GM18511 (cell line): ENCODE results near the gene TRIM14.
"Not testable (repeated sequence)": the region's sequence is repeated elsewhere in the genome, so short reads cannot be mapped to it uniquely, and the experiment has no call there.

Experiments used
- ATAC-seq: cut with Tn5 transposase; IDR thresholded peaks from one replicate; pipeline ENCODE4 v1.9.1; 2021; ENCODE audit warnings: mild to moderate bottlenecking, moderate library complexity; ENCODE audit not compliant: unreplicated experiment

The TRIM14 gene

DNA sequence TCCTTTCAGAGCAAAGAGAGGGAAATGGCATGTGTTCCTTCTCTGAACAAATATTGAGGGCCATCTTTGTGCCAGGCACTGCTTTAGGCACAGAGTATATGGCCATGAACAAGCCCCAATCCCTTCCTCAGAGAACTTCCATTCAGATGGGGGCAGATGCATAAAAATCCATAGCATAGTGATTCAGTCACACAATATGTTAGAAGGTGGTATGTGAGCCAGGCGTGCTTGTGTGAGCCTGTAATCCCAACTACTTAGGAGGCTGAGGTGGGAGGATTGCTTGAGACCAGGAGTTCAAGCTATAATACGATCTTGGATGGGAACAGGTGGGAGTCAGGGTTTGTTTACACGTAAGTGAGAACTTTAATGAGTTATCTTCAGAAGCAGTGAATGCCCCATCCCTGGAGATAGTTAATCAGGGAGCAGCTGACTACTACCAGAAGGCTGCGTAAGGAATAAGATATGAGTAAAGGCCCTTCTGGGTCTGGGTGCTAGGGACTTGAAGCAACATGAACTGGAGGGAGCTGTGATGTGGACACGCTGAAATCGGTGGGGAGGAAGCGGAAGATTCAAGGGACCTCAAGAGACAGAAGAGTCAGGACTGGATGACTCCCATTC lies 35.3 kb downstream of the TRIM14 start:
- no peak for ATAC-seq

DNA sequence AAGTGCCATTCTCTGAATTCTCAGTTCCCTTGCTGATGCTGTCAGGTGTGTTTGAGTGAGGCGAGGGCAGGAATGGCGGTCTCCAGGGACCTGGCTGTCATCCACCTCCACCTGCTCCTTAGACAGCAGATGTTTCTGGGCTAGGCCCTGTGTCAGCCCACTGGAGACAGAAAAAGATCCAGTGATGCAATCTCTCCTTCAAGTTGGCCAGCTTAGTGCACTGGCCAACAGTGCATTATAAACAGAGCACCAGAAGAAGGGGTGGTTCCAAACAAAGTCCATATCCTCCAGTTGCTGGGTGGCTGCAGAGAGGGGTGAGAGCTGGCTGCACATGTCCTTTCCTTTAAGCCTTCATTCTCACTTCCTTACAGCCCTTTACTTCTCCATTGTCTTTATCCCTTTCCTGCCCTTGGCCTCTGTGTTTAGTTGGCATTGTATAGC lies 35.9 kb downstream of the TRIM14 start:
- ATAC-seq = no peak

DNA sequence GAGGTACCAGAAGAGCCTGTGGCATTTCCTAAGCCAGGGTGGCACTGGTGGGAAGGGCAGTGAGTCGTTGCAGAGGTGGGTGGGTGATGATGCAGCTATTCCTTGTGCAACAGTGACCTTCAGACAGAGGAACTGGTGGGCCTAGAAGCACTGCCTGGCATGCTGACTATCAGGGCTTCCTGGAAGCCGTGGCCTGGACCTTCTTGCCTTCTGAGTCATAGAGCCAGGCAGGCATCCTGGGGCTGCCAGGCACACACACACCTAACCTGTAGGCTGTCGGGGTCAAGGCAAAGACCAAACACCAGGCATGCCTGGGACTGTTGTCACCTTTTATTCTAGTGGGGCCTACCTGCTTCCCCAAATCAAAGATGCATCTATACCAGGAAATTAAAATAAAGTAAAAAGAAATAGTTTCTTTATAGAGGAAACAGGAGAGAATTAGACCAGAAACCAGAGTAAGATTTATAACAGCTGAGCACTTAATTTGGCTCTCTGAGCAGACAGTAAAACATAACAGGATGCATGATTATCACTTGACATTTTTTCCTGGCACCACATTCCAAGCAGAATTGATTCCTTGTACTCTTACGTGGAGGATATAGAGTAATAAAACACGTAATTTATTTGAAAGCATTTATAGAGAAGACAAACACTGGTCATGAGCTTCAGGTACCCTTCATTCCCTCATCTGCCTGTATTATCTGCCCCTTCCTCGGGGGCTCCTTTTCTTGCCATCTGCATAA lies 37.4 kb downstream of the TRIM14 start:
- no peak for ATAC-seq

DNA sequence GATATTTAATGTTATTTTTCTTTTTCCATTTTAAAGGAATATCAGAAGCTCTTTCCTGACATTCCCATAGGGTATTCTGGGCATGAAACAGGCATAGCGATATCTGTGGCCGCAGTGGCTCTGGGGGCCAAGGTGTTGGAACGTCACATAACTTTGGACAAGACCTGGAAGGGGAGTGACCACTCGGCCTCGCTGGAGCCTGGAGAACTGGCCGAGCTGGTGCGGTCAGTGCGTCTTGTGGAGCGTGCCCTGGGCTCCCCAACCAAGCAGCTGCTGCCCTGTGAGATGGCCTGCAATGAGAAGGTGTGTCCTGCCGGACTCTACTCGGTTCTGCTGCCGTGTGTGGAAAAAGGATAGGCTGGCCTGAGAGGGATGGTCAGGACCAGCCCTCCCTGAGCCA lies 38.2 kb downstream of the TRIM14 start:
- no peak for ATAC-seq

DNA sequence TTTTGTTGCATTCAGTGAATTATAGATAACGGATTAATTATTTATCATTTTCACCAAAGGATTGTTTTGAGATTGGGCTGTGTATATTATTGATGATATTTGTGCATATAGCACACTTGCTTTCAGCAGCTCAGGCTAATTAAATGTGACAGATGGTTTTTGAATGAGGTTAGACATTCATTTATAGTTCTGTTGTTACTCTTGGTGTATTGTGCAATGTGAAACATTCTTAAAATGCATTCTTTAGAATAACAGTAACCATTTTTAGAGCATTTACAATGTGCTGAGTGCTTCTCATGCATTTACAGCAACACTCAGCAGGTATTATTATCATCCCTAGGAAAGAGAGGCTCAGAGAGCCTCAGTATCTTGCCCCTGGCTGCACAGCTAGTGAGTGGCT lies 38.7 kb downstream of the TRIM14 start:
- ATAC-seq = no peak

DNA sequence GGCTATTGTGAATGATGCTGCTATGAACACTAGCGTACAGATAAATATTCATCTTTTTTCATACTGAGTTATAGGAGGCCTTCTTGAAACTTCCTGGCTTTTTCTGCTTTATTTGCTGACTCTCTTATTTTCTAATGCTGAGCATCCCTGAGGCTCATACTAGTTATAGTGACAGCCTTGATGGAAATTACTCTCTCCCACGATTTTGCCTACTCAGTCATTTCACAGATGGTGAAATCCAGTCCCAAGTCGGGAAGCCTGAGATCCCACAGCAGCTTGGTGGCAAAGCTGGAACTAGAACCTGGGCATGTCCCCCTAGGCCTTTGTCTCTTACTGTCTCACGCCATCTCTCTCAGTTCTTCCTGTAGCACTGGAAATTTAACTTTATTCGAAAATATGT lies 40.1 kb downstream of the TRIM14 start:
- ATAC-seq = no peak

DNA sequence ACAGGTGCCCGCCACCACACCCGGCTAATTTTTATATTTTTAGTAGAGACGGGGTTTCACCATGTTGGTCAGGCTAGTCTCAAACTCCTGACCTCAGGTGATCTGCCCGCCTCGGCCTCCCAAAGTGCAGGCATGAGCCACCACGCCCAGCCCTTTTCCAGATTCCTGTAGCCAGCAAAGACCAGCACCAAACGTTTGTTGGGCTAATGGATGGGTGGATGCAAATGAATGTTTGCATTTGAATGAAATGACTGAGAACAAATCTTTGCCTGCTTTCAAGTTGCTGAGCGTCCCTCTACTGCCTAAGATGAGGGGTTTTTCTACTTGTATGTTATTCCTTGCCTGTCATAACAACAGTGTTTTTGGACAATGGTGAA lies 42.5 kb downstream of the TRIM14 start:
- ATAC-seq = not testable (repeated sequence)

DNA sequence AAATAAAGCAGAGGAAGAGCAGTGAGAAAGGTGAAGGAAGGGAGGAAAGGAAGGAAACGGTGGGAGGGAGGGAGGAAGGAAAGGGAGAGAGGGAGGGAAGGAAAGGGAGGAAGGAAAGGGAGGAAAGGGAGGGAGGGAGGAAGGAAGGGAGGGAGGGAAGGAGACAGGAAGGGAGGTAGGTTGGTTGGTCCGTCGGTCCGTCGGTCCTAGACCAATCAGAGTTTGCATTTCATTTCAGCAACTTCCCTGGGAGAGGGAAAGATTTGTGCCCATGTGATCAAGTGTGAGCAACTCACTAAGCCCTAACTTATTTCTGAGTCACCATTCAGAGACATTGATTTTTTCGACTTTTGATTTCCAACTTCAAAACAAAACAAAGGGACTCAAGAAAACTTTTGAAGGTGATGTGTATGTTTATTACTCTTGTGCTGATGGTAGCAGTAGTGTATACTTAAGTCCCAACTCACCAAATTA lies 43.7 kb downstream of the TRIM14 start:
- no peak for ATAC-seq

DNA sequence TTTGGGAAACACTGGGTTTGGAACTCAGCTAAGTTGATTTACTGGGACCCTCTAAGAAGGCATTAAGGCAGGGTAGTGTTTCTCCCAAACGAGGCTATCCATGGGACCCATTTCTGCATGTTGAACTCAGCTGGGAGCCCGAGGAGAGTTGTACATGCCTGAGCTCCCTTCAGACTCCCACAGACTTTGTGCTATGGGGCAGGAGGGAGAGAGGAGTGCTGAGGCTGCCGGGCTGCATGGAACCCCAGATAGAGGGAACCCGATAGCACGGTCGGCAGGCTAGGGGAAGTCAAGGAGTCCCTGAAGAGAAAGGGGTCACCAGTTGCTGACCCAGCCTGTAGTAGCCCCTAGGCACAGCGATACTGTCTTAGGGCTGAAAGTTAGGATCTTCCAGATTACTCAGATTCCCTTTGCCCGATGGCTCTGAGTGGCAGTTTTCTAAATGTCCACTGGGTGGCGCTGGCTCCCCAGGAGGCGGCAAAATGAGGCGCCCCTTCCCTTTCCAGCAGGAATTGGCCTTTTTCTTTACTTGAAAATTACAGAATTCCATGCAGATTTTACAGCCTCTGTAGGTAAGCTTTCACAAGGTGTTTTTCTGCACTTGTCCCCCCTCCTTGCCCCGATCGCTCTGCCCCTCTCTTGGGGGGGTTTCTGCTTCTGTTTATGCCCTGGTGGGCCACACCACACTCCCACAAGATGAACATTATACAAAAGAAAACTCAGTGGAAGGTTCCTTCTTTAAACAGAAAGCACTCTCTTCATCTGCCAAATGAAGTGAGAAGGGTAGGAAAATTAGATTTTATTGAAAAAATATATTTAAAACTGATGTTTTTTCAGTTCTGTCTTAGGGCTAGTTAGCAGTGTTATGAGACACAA lies 44.7 kb downstream of the TRIM14 start:
- ATAC-seq = no peak

DNA sequence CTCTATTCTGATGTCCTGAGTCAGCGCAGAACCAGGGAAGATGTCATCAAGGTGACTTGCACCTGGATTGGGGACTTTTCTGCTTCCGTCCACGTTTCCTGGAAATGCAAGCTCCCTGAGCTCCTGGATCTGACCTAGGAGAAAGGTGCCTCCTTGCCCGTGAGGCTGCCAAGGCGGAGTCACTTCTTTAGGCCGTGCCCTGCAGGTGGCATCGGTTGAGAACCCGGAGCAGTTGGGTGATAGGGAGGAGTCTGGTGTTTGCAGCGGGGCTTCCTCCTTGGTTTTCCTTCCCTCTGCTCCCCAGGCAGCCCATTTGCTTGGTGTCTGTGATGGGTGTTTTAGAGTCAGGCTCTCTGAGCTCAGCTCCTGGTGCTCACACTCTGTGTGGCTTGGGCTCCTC lies 47.3 kb downstream of the TRIM14 start:
- ATAC-seq = no peak

DNA sequence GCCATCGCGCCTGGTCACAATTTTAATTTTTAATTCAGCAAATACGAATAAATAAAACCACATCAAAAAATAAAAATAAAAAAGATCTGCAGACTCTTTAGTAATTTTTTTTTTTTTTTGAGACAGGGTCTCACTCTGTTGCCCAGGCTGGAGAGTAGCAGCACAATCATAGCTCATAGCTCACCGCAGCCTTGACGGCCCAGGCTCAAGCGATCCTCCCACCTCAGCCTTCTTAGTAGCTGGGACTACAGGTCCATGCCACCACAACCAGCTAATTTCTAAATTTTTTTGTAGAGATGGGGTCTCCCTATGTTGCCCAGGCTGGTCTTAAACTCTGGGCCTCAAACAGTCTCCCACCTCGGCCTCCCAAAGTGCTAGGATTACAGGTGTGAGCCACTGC lies 48.3 kb downstream of the TRIM14 start:
- no peak for ATAC-seq

DNA sequence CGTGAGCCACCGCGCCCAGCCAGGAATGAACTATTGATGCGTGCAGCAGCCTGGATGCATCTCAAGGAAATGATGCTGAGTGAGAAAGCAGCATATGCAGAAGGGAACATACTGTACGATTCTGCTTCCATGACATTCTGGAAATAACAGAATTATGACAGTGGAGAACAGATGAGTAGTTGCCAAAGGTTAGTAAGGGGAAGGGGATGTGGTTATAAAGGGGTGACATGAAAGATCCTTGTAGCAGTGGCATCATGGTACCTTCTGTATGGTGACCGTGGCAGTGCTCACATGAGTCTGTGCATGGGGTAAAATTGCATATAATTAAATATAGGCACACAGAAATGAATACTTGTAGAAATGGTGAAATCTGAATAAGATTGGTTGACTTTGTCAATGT lies 49.5 kb downstream of the TRIM14 start:
- no peak for ATAC-seq

DNA sequence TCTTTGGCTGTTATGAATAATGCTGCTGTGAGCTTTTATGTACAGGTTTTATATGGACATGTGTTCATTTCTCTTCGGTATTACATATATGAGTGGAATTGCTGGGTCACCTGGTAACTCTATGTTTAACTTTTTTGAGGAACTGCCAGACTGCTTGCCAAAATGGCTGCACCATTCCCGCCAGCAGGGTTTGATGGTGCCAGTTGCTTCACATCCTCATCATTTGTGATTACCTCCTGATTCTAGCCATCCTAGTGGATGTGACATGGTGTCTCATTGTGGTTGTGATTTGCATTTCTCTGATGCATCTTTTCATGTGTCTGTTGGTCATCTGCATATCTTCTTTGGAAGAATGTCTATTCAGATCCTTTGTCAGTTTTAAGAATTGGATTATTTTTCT lies 51.8 kb downstream of the TRIM14 start:
- ATAC-seq = no peak

DNA sequence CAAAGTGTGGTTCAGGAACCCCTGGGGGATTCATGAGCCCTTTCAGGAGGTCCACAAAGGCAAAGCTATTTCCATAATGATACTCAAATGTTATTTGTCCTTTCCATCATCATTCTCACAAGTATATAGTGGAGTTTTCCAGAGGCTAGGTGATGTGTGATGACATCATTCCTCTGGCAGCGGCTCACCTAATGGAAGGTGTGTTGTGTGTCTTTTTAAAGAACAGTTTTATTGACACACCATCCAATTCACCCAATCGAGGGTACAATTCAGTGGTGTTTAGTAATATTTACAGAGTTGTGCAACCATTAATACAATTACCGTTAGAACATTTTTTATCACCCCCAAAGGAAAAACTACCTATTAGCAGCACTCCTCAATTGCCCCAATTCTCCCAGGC lies 52.8 kb downstream of the TRIM14 start:
- ATAC-seq = no peak

DNA sequence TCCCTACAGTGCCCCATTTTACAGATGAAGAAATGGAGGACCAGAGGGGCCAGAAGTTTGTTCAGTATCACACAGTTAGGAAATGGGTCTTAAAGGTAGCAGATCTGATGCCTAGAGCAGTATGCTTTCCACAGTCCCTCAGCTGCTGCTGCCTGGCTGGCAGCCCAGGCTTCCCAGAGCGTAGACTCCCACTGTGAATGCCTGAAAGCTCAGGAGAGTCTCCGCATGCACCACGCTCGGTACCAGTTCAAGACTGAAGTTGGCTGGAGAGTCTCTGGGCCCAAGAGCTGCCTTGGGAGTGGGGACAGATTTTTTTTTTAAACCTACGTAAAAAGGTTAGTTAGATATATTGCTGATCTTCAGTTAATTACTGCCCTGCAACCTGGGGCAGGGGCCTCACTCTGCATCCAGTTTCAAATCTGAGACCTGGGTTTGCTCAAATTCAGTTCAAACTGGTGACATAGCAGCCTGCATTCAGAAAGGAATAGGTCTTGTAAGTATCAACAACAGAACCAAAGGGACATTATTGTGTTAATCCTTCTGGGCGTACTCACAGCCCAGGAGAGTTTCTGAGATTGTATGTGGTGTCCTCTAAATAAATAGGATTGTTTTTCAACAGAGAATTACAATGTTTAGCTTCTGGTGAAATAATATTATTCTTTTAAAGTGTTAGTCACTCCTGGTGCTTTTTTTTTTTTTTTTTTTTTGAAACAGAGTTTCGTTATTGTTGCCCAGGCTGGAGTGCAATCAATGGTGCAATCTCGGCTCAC lies 54.2 kb downstream of the TRIM14 start:
- ATAC-seq = no peak

DNA sequence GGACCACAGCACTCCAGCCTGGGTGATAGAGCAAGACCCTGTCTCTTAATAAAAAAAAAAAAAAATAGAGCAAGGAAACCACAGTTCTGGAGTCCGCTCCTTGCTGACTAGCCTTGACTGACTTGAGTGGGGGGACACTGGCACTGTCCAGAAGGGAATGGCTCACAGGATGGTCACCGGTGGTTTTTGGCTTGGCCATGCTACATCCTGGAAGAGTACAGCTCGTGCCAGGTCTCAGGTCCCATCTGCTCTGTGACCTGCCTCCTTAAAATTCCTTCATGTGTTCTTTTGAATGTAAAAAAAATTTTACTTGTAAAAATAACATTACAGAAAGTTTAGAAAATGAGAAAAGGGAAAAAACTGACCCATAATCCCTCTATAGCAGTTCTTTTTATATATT lies 56.9 kb downstream of the TRIM14 start:
- no peak for ATAC-seq

DNA sequence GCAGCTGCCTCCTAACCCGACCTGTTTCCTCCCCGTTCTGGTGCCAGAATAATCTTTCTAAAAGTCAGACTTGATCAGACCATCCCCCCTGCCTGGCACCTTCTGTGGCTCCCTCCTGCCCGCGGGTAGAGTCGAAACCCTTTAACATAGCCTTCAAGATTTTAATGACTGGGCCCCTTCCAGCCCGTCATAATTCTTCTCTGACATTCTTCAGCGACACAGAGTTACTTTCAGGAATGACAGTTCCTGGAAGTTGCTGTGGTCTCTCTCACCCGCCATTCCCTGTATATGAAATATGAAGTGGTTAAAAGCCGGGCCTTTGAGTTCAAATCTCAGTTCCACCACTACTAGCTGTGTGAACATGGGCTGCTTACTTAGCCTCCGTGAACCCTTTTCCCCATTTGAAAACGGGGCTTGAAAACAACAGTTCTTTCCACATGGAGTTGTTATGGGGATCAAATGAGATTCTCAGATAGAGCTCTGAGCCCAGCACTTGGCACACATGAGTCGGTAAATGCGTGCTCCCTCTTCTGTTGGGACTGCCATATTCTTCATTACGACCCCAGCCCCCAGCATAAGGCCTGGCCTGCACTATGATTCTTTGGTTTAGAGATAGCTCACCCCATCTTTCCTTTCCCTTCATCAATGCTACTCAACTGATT lies 61.8 kb downstream of the TRIM14 start:
- ATAC-seq = no peak

DNA sequence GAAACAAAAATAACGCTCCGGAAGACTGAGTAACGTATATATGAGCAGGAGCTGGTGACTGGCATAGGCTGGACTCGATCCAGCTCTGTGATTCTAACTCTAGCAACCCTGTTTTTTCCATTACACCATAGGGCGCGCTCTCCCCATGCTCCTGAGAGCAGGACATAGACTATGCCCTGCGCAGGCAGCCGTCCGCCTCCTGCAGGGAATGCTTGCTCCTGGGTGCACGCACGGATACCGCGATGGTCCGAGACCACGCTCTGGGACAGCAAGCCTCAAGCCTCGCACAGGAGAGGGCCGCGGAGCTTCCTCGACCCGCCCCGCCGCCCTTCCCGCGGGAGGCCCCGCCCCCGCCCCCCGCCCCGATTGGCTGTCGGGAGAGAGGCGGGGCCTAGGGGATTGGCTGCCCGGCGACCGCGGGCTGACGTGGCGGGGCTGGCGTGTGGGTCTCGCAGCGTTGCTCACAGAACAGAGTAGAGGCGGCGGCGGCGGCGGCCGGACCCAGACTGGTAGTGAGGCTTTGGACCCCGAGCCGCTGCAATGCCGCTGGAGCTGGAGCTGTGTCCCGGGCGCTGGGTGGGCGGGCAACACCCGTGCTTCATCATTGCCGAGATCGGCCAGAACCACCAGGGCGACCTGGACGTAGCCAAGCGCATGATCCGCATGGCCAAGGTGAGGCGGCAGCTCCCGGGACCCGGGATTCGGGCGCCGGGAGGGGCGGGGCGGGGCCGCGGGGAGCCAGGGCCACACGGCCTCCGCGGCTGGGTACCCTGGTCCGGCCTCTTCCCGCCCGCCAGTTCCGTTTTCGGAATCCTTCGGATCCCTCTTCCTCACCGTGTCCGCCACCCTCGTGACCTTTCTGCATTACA lies 62.5 kb downstream of the TRIM14 start, which contains the start of gene NANS:
Gene NANS, plus strand, starts transcription at position 464 of the 869 bp plus-strand sequence. Its CDS starts 77 bp downstream, at position 541.
- peak; percentile 95 for ATAC-seq

DNA sequence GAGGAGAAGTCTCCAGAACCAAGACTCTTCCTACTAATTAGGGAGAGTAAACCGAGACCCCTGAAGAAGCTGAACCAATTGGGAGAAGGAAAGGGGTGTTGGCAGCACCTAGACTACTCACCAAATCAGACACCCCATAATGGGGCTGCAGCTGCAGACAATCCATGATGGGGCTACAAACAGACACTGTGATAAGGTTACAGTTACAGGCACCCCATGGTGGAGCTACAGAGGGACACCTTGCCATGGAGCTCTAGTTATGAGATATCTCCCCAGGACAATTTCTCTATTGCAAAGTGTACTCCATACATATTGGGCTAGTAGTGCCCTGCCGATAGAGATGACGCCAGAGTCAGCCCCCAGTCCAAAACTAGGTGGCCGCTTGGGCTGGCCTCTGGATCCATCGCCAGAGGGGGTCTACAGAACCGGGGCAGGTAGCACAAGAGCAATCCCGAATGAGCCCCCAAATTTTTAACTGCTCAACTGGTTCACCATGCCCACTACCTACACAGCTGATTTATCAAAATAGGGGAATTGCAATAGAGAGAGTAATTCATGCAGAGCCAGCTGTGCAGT lies 64.6 kb downstream of the TRIM14 start:
- no peak for ATAC-seq
